ENCODE results near the gene OSBP2.

- TF ChIP-seq EZH2 (IDR thresholded peaks at IDR 0.05; ENCODE audit: low read length): no peak
- TF ChIP-seq CTCF (optimal IDR thresholded peaks at IDR 0.05 in 1 of 3, IDR thresholded peaks at IDR 0.05 in 1 of 3, conservative IDR thresholded peaks at IDR 0.05 in 1 of 3; ENCODE audit: extremely low read depth in 1 of 3, insufficient read depth in 2 of 3, low read length in 3 of 3): peak; percentile 85 to 96 (median 95)
These were observed 196.2 kb downstream of the OSBP2 start for GRCh38 chr22:30890686-30891442.

Measured in keratinocyte (primary cell).